Measurements from ENCODE around the gene PEAR1.

- TF ChIP-seq CTCF (conservative IDR thresholded peaks at IDR 0.05 in 1 of 2, IDR thresholded peaks at IDR 0.05 in 1 of 2; ENCODE audit: low read depth in 1 of 2, low read length in 2 of 2) (no peak), EZH2 (IDR thresholded peaks at IDR 0.05; ENCODE audit: low read length, missing control alignments) (no peak)
Measured at GRCh38 chr1:156951371-156951770, 57.9 kb downstream of the PEAR1 start.

All from fibroblast of lung (primary cell).